Stimulated activated CD4-positive, alpha-beta T cell treated with anti-CD3 and anti-CD28 coated beads, Interleukin-4, amount 100 ng/mL, for 24 hours (primary cell): ENCODE results near the gene SERGEF.

Source experiments
- DNase-seq: peaks from one replicate; pipeline ENCODE4 v3.0.0-alpha.2; 2020

The SERGEF gene

GRCh38 chr11:17950644-17951043 is 62.2 kb downstream of the SERGEF start:
- DNase-seq, result no peak

- no peak for DNase-seq
Measured at GRCh38 chr11:17948296-17948695, 64.6 kb downstream of the SERGEF start.

- DNase-seq, result no peak
Measured at GRCh38 chr11:17939542-17939941, 73.3 kb downstream of the SERGEF start.

GRCh38 chr11:17936790-17937189 is 76.1 kb downstream of the SERGEF start:
- no peak for DNase-seq

GRCh38 chr11:17934194-17934593 is 78.7 kb downstream of the SERGEF start:
- no peak for DNase-seq

- DNase-seq, result no peak
Measured at GRCh38 chr11:17933708-17934107, 79.1 kb downstream of the SERGEF start.

GRCh38 chr11:17932472-17932871 is 80.4 kb downstream of the SERGEF start:
- no peak for DNase-seq

- DNase-seq, result no peak
Measured at GRCh38 chr11:17931595-17931994, 81.3 kb downstream of the SERGEF start.

- no peak for DNase-seq
Measured at GRCh38 chr11:17930544-17931125, 82.2 kb downstream of the SERGEF start.

- no peak for DNase-seq
Measured at GRCh38 chr11:17929171-17929570, 83.7 kb downstream of the SERGEF start.

- DNase-seq, result no peak
Measured at GRCh38 chr11:17927681-17928343, 85.0 kb downstream of the SERGEF start.

- no peak for DNase-seq
Measured at GRCh38 chr11:17927041-17927440, 85.8 kb downstream of the SERGEF start.

GRCh38 chr11:17924713-17925112 is 88.1 kb downstream of the SERGEF start:
- no peak for DNase-seq

GRCh38 chr11:17923217-17923616 is 89.6 kb downstream of the SERGEF start:
- DNase-seq, result no peak

- no peak for DNase-seq
Measured at GRCh38 chr11:17922416-17922788, 90.4 kb downstream of the SERGEF start.

- no peak for DNase-seq
Measured at GRCh38 chr11:17921659-17922415, 91.0 kb downstream of the SERGEF start.

GRCh38 chr11:17918049-17918605 is 94.7 kb downstream of the SERGEF start:
- DNase-seq, result no peak

GRCh38 chr11:17917556-17917955 is 95.3 kb downstream of the SERGEF start:
- no peak for DNase-seq

- no peak for DNase-seq
Measured at GRCh38 chr11:17915500-17916143, 97.2 kb downstream of the SERGEF start.

- no peak for DNase-seq
Measured at GRCh38 chr11:17914957-17915356, 97.9 kb downstream of the SERGEF start.

- no peak for DNase-seq
Measured at GRCh38 chr11:17907046-17907445, 105.8 kb downstream of the SERGEF start.

- no peak for DNase-seq
Measured at GRCh38 chr11:17906436-17906835, 106.4 kb downstream of the SERGEF start.

- no peak for DNase-seq
Measured at GRCh38 chr11:17905477-17905876, 107.4 kb downstream of the SERGEF start.
